ENCODE data around the gene ZDHHC13. TPM values are rescaled to one million over a fixed set of nuclear protein-coding genes. Genes with fewer than 3 reads are reported as not detected.

The ZDHHC13 gene
- total RNA-seq, 2 experiments from 2014 or later = 25.1 to 27.7 TPM

Other genes with a start within 250 kb of the ZDHHC13 start
- gene MRGPRX1, start 177.8 kb upstream of the ZDHHC13 start, total RNA-seq = not detected
- gene MRGPRX2, start 56.5 kb upstream of the ZDHHC13 start, total RNA-seq = not detected
- gene CSRP3, start 84.8 kb downstream of the ZDHHC13 start, total RNA-seq = not detected
- gene E2F8, start 123.8 kb downstream of the ZDHHC13 start, total RNA-seq = 10 to 100 TPM; 53.3 to 59.7 TPM

All from activated CD4-positive, alpha-beta T cell treated with anti-CD3 and anti-CD28 coated beads, Interleukin-2, amount 10 ng/mL, durations not matched to agents 7 days and 5 days (primary cell).